NOMO-1 (cell line): ENCODE measurements around the gene KLHL12.

Experiments
- DNase-seq, 2 experiments: peaks; one replicate each; lab custom pipeline; 2025; ENCODE audit not compliant: unreplicated experiment in 2 of 2; lab: John Stamatoyannopoulos, UW

KLHL12 gene

GRCh38 chr1:202926581-202927491 is at the start of gene KLHL12:
Gene KLHL12 (minus strand): TSS chr1:202927234. CDS start chr1:202925162, 2,072 bp downstream.
- DNase-seq, result peak; percentile 90 to 94

DNA sequence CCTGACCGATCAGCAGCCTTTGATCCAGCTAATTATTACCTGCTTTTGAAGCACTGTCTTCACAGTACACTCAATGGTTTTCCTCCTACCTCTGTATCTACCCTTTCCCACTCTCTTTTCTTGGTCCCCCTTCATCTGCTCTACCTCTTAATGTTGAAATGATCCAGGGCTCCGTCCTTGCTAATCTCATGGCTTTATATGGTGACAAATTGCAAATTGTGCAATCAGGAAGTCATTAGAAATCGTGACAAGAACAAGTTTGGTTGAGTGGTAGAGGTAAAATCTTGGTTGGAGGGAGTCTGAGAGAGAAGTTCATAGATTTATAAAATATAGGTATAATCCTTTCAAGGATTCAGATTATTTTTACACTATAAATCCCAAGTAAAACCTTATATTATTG is 49.6 kb upstream of the KLHL12 start:
- peak; percentile 62 to 82 for DNase-seq

DNA sequence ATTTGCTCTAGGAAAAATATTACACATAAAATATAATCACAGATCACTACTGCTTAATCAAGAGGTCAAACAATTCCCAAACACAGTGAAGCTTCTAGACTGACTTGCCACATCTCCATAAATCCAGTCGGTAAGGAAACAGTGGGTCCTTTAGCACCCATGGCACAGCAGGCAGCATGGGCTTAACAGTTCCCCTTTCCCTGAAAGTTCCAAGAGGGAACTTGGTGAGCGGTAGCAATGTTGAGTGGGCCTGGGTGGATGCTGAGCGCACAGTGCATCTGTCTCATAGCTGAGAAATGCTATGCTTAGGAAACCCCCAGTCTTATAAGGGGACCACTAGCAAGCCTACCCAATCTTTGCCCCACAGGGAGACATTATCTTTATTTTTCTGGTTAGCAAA is 47.8 kb upstream of the KLHL12 start:
- DNase-seq, result no peak

GRCh38 chr1:202972046-202972445 is 45.0 kb upstream of the KLHL12 start:
- no peak for DNase-seq

GRCh38 chr1:202968895-202969295 is 41.9 kb upstream of the KLHL12 start:
- peak; percentile 91 to 96 for DNase-seq

GRCh38 chr1:202968351-202968750 is 41.3 kb upstream of the KLHL12 start:
- no peak for DNase-seq

GRCh38 chr1:202967684-202968281 is 40.7 kb upstream of the KLHL12 start:
- DNase-seq, result peak; percentile 30 to 41

- no peak for DNase-seq
These were observed 39.2 kb upstream of the KLHL12 start for GRCh38 chr1:202966006-202966898.

GRCh38 chr1:202965422-202965821 is 38.4 kb upstream of the KLHL12 start:
- no peak for DNase-seq

DNA sequence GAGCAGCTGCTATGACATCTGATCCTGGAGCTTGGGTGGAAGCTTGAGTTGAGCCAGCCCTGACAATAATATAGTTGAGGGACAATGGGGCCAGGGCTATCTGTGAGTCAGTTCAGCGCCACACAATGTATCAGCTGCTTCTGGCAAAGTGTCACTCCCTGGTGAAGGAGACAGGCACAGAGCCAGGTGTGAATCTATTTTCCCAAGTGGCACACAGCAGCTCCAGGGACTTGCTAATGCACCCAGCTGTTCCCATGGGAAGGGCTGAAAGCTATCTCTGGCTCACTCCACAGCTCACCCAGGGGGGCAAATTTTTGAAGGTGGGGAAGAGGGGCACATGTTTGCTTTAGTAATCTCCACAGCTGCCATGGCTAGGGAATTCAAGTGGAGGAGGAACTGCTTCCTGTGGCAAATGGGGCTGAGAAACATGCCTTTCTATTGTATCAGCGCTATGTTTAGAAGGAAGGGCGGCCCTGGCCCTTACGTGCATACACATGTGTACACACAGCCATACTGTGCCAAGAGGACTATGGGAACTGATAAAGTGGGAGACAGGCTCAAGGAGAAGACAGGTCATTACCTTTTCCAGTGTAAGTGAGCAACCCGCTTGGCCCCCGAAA is 37.9 kb upstream of the KLHL12 start:
- no peak for DNase-seq

DNA sequence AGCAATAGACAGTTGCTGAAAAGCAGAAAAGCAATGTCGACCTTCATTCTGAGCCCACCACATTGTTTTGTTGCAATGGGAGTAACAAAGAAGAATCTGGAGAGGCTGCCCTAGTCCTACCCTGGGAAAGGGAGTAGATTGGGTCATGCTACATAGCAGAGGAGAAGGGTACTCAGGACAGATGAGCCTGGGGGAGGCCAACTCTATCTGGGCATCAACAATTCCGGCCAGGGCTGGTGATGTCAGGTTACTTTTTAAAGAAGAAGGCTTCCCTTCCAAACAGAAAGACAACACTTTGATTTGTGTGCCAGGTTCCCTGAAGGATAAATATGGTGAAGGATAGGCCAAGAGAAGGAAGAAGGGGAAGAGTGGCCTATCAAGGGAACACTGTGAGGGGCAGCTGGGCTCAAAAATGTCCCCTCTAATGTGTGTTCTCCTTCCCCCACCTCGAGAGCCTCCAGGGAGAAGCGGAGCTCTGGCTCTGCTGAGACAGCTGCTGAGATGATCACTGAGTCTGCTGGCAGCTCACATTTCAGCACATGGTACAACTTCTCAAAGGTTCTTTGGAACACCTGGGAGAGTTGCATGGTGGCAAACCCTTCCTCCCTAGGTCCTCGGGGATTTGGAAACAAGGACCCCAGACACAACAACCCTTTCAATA is 34.3 kb upstream of the KLHL12 start:
- no peak for DNase-seq

GRCh38 chr1:202959276-202959620 is 32.2 kb upstream of the KLHL12 start:
- DNase-seq, result no peak

DNA sequence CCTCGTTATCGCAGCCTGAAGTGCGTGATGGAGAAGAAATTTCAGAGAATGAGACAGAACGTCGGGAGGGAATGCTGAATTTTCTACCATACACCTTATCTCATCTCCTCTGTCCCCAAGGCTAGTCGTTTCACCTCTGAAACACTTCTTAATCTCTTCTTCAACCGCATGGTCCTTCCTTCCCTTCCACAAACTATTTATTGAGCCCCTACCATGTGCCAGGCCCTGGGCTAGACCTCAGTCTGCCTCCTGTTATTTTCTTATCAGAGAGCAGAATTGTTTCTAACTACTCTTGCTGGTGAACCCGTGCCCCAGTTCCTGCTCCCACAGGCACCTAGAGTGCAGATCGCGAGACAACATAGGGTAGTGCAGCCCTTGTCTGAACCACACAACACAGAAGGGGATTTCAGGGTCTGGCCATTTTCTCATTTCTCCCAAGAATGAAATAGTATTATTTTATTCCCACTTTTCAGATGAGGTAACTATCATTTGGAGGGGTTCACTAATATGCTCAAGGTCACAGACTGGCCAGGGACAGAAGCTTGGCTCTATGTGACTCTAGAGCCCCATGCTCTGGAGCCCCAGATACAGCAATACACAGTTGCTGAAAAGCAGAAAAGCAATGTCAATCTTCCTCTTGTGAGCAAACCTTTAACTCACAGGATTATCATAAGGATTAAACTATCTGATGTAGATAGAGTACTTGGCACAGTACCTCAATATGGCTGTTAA is 31.7 kb upstream of the KLHL12 start:
- peak in 1 of 2 experiments; percentile 40 for DNase-seq

- DNase-seq, result peak; percentile 79 to 89
These were observed 30.9 kb upstream of the KLHL12 start, which contains the start of gene ADIPOR1 for GRCh38 chr1:202957733-202958543. Gene ADIPOR1 (minus strand): TSS chr1:202958312. CDS start chr1:202951070, 7,242 bp downstream.

- DNase-seq, result no peak
These were observed 29.9 kb upstream of the KLHL12 start for GRCh38 chr1:202956969-202957368.

DNA sequence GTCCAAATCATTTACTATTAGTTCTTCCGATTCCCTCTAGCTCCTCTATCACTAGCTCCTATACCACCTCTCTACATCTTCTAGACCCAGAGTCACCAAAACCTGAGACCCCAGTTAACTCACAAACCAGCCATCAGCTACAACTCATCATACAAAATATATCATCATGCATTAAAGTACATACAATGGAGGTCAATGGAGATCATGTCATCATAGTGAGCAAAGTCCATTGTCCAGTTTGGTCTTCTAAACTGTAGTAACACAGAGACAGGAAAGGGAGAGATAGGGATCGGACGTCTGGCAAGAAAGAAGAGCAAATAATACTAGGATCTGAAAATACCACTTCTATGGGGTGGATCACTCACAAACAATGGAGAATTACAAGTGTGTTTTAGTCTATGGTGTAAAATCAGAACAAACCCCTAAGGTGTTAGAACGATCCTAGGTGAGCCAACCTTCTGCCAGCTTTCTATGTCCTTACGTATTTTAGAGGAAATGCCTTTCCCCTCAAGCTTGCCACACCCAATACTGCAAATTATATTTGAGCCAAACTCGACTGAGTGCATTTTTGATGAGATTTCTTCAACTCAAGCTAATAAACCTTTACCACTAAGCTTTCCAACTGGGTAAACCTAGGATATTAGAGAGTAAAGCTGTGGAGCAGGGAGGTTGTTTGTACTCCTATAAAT is 27.2 kb upstream of the KLHL12 start:
- no peak for DNase-seq

DNA sequence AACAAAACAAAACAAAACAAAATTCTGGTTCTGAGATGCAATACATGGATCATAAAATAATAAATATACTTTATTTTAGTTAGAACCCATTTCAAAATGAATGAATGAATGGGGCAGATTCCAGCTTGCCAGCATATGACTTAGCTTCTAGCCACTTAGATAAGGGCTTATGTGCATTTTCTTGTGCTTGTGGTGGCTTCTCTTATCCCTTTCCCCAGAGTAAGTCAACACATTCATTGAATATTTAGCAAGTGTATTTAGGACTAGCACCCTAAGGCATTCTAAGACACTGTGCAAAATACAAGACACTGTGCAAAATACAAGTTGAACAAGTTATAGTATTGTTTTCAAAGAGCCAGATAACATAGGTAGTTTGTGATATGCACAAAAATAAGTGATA is 26.4 kb upstream of the KLHL12 start:
- DNase-seq, result no peak

- peak; percentile 78 to 94 for DNase-seq
These were observed 25.8 kb upstream of the KLHL12 start for GRCh38 chr1:202952818-202953217.
